GM12892 (cell line): ENCODE data around the gene ARHGEF17.
A peak's percentile ranks its signal among the peaks of the same experiment; 100 is the strongest.

Source experiments
- DNase-seq: peaks from one replicate; pipeline ENCODE4 v3.0.0; 2011; ENCODE audit not compliant: insufficient read length
- FAIRE-seq: peaks from 2 replicates; lab custom pipeline; 2011; peaks lifted over from hg19 to GRCh38; lab: Jason Lieb, UNC
- POLR2A ChIP-seq: IDR thresholded peaks from 2 replicates; pipeline ENCODE4 v1.6.1; 2011; ENCODE audit warnings: low read depth, low read length, control low read depth
- POLR2AphosphoS5 ChIP-seq: IDR thresholded peaks from 2 replicates; pipeline ENCODE4 v1.6.1; 2011; ENCODE audit warnings: low read depth, low read length, control low read depth
- TAF1 ChIP-seq: IDR thresholded peaks from 2 replicates; pipeline ENCODE4 v1.6.1; 2011; ENCODE audit warnings: low read depth, mild to moderate bottlenecking, control low read depth, low read length, borderline replicate concordance

ARHGEF17 gene

DNA sequence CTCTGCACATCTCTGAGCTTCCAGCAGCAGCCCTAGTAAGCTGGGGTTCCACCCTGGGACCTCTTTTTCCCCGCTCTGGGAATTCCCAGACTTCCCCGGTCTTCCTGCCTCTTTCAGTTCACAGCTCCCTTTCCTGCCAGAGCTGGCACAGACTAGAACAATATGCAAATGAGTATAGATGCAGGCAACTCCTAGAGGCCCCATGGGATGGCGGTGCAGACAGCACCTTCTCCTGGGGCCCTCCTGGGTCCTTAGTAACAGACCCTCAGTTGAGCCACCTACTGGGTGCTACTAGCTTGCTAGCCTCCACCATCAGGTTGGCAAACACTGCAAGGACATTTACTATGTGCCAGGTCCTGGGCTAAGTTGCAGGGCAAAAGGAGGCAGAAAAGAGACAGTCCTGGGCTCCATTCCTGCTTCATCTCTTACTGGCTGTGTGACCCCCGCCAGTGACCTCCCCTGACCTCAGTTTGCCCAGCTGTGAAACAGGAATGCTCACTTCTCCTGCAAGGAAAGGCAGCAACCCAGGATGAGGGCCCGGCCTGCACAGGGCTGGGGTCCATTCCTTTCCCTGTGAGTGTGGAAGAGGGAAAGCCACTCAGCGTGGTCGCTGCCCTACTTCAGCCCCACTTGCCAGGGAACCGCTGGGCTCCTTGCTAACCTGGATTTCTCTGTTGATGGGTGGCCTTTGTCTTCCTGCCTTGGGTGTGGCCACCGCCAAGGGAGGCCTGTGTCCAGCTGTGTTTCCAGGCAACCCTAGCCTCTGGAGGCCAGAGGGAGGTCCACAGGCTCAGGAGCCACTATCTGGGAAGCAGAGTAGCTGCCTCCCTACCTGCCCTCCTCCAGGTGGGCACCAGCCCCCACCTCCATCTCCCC is 75.4 kb downstream of the ARHGEF17 start:
- no peak for DNase-seq
- FAIRE-seq, result peak; percentile 86
- TF ChIP-seq POLR2A (no peak; the same call in 1 of the 2 replicates), POLR2AphosphoS5 (no peak), TAF1 (no peak)

DNA sequence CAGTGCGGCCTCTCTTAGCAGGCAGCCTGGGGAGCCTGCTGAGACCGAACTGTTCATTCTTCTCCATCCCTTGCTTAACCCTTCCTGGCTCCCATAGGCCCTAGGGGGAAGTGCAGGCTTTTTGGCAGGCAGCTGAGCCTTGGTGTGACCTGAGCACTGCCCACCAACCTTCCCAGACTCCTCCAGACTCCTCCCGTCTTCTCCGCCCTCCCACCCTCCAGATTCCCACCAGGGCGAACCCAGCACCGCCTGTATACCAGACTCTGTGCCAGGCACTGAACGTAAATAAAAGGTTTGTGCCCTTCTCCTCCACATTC is 76.0 kb downstream of the ARHGEF17 start:
- DNase-seq (no peak), FAIRE-seq (peak; percentile 67)
- no peak for TF ChIP-seq TAF1
- TF ChIP-seq POLR2AphosphoS5, result no peak
- TF ChIP-seq POLR2A, result no peak

- DNase-seq, result no peak
- FAIRE-seq, result peak; percentile 44
- TF ChIP-seq POLR2AphosphoS5, result no peak
- TF ChIP-seq POLR2A, result peak; percentile 11; the same call in 1 of the 2 replicates
These were observed 76.4 kb downstream of the ARHGEF17 start for GRCh38 chr11:73384531-73384871.

DNA sequence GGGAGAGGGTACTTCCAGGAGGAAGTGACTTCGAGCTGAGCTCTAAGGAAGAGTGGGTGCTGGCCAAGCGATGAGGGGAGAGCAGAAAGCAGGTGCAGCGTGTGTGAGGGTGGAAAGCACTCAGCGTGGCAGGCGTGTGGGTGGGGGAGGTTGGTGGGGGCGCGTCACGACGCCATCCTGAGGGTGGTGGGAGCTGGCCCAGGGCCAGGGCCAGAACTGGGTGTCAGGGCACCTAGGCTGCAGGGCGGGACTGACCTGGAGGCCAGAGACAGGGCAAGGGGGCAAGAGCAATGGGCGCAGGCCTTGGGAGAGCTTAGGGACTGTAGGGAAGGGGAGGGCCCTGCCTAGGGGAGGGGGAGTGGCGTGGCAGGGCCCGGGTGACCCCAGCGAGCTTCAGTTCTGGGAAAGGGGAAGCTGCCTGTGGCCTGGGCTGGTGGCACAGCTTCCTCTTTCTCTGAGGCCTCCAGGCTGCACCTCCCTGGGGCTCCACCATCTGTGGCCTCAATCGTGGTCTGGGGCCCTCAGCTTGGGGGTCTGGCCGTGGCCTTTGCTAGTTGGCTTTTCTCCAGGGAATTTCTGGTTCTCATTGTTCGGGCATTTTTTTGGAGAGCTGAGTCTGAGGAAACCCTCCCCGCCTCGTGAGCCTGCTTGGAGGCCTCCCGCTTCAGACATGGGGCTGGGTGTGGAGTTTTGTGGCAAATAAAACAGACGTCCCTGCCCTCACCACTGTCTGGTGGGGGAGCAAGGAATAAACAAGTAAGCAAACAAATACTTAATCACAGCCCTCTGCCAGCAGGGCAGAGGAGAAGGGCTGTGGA is 77.0 kb downstream of the ARHGEF17 start:
- peak; percentile 96 for FAIRE-seq
- TF ChIP-seq POLR2A (0 out of 2 replicates have a peak, but pooled peaks have one; percentile 11), TAF1 (no peak), POLR2AphosphoS5 (no peak)
- DNase-seq, result peak; percentile 84

- DNase-seq (no peak), FAIRE-seq (no peak)
- TF ChIP-seq POLR2AphosphoS5, result 0 out of 2 replicates have a peak, but pooled peaks have one; percentile 32
- TF ChIP-seq POLR2A, result no peak; the same call in 1 of the 2 replicates
These were observed 77.9 kb downstream of the ARHGEF17 start for GRCh38 chr11:73386016-73386415.

DNA sequence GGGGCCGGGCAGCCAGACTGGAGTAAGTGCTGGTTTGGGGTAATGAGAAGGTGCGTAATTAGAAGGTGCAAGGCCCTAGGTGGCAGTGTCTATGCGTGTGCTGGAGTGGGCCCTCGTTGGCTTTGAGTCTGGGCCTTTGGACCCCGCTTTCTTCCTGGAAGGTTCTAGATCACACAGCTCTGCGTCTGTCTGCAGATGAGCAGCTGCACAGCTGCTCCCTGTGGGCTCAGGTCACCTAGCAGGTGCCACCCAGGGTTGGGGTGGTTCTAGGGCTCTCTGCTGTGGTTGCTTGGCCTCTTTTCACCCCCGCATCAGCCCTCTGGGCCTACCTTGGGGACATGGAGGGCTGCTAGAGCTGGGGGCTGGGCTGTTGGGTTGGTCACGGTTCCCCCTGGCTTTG is 78.5 kb downstream of the ARHGEF17 start:
- no peak for DNase-seq
- TF ChIP-seq POLR2AphosphoS5, result no peak
- TF ChIP-seq TAF1, result no peak
- no peak for TF ChIP-seq POLR2A
- FAIRE-seq, result no peak

DNA sequence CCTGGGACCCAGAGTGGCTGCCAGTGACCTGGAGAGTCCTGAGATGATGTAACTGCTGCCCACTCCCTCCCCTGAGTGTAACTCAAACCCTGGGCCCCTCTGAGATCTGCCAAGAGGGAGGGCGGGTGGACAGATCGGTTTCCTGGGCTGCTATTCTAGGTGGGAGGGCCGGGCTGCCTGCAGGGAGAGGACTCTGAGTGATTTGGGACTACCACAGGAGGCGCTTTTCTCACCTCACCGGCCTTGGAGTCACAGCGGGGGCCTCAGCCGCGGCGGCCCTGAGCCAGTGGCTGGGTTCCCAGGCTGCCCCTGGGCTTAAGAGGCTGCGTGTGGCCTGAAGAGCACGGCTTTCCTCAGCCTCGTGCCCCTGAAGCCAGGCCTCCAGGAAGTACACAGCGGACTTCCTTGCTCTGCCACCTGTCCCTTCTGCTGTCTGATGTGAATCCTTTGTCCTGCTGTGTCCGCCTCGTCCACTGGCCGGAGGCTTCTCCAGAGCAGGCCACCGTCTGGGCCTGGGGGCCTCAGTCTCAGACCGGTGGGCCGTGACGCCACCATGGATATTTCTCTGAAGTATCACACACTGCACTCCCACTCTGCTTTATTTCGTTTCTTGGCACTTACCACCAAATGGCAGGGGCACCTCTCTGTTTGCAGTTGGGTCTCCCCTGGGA is 79.7 kb downstream of the ARHGEF17 start:
- TF ChIP-seq POLR2A (no peak), POLR2AphosphoS5 (no peak), TAF1 (no peak)
- DNase-seq, result no peak
- FAIRE-seq, result no peak

DNA sequence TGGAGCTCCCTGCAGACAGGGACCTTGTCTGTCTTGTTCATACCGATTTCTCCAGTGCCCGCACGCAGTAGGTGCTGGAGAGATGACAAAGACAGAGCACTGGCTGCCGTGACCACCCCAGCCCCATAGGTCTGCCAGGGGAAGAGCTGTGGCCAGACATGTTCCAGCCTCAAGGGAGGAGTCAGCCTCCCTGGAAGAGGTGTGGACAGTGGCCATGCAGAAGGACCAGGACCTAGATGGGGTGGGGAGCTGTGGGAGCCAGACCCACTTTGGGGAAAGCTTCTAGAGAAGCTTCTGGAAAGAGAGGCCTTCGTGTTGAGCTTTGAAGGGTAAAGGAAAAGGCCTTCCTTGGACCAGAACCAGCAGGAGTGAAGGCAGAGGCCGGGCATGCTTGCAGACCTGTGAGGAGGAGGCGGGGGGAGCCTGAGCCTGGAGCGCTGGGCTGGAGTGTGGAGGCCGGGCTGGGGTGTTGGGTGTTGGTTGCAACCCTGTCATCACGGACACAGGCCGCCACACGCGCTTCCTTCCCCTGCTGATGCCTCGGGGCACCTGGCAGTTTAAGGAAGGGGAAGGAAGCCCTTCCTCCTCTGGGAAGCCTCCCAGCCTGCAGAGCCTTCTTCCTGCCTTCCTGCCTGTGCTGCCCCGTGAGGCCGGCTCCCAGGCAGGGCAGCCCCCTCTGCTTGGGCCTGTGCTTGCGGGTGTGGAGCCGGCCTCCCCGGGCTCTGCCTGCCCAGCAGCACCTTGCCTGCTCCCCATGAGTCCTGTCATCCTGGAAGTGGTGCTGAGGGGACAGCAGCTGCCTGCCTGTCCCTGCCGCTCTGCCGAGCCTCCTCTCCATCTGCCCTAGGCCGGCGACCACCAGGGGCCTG is 80.4 kb downstream of the ARHGEF17 start:
- no peak for DNase-seq

DNA sequence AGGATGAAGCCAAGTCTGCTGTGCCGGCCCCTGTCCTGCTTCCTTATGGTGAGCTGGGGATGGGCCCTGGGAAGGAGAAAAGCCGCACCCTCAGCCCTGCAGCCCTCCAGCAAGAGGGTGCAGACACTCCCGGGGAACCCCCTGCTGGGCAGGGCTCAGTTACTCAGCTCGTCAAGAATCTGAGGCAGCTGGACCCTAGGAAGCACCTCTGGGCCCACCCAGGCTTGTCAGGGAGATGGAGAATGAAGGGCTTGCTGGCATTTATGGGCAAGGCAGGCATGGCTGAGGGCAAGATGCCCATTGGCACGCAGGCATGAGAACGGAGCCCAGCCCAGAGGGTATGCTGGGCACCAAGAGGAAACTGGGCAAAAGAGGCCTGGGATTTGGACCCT is 81.1 kb downstream of the ARHGEF17 start:
- no peak for FAIRE-seq

More for the DNA sequence above, 80.4 kb downstream of the ARHGEF17 start:
- FAIRE-seq, result no peak
- TF ChIP-seq TAF1 (no peak), POLR2AphosphoS5 (no peak), POLR2A (no peak)

GRCh38 chr11:73389916-73390315 is 81.8 kb downstream of the ARHGEF17 start:
- no peak for DNase-seq
- FAIRE-seq, result no peak
- no peak for TF ChIP-seq POLR2AphosphoS5
- no peak for TF ChIP-seq TAF1
- TF ChIP-seq POLR2A, result no peak

More for the DNA sequence above, 81.1 kb downstream of the ARHGEF17 start:
- no peak for DNase-seq
- TF ChIP-seq POLR2A (no peak), TAF1 (no peak), POLR2AphosphoS5 (no peak)
